Mesodermal cell (in vitro differentiated cells): ENCODE measurements around the gene KLHL6.
"Not testable (repeated sequence)": the region's sequence is repeated elsewhere in the genome, so short reads cannot be mapped to it uniquely, and the experiment has no call there.

Experiments used
- H3K27ac ChIP-seq: 2 replicates; pipeline ENCODE4 v1.7.0; 2013; ENCODE audit warnings: mild to moderate bottlenecking, low read depth, low read length, moderate library complexity; ENCODE audit not compliant: severe bottlenecking
- H3K36me3 ChIP-seq: 2 replicates; pipeline ENCODE4 v1.7.1; 2013; ENCODE audit warnings: mild to moderate bottlenecking, low read length, moderate library complexity; ENCODE audit not compliant: control insufficient read depth, insufficient read depth
- H3K4me1 ChIP-seq: one replicate; pipeline ENCODE4 v1.7.1; 2013; ENCODE audit warnings: mild to moderate bottlenecking, low read length; ENCODE audit not compliant: insufficient read depth, control insufficient read depth, poor library complexity, severe bottlenecking
- H3K4me3 ChIP-seq: 2 replicates; pipeline ENCODE4 v1.7.0; 2013; ENCODE audit warnings: low read length, control low read depth, mild to moderate bottlenecking; ENCODE audit not compliant: insufficient read depth, poor library complexity, severe bottlenecking; ENCODE audit errors: extremely low read depth
- H3K9me3 ChIP-seq: 2 replicates; pipeline ENCODE4 v1.7.1; 2013; ENCODE audit warnings: mild to moderate bottlenecking, low read length, moderate library complexity; ENCODE audit not compliant: control insufficient read depth
- WGBS, 2 experiments: methylation state at CpG; one replicate each; pipeline ENCODE4 v1.1.5; 2013; ENCODE audit warnings: missing lambda C conversion rate in 2 of 2; ENCODE audit not compliant: insufficient coverage in 2 of 2; 5-methylcytosine and 5-hydroxymethylcytosine counted together

The KLHL6 gene

GRCh38 chr3:183485093-183485492, 70.4 kb downstream of the KLHL6 start:
- no peak overlapping the region for H3K27ac ChIP-seq
- no peaks in the 10 kb centered on the region for H3K9me3 ChIP-seq
- no peaks in the 10 kb centered on the region for H3K4me1 ChIP-seq
- no peak overlapping the region for H3K4me3 ChIP-seq
- WGBS, 2 experiments: 93 to 97% methylated on average over 3 to 4 of the region's 6 CpGs
- H3K36me3 ChIP-seq: no peaks in the 10 kb centered on the region

- H3K36me3 ChIP-seq: no peaks in the 10 kb centered on the region
- H3K27ac ChIP-seq: no peak overlapping the region
- WGBS, 2 experiments: 85 to 86% methylated on average over 3 to 4 of the region's 4 CpGs
- H3K4me3 ChIP-seq: no peak overlapping the region
- H3K9me3 ChIP-seq: no peaks in the 10 kb centered on the region
- no peaks in the 10 kb centered on the region for H3K4me1 ChIP-seq
Measured at GRCh38 chr3:183484431-183485075, 71.0 kb downstream of the KLHL6 start.

GRCh38 chr3:183481582-183481981, 73.9 kb downstream of the KLHL6 start:
- Histone ChIP-seq H3K9me3 (no peaks in the 10 kb centered on the region), H3K4me1 (no peaks in the 10 kb centered on the region), H3K4me3 (no peak overlapping the region), H3K27ac (no peak overlapping the region), H3K36me3 (no peaks in the 10 kb centered on the region)
- 89 to 100% methylated on average over 2 of the region's 8 CpGs for WGBS, 2 experiments

GRCh38 chr3:183478501-183478900, 77.0 kb downstream of the KLHL6 start:
- H3K36me3 ChIP-seq: no peaks in the 10 kb centered on the region
- no peaks in the 10 kb centered on the region for H3K4me1 ChIP-seq
- 91 to 94% methylated on average over 6 to 9 of the region's 10 CpGs for WGBS, 2 experiments

GRCh38 chr3:183477801-183478456, 77.6 kb downstream of the KLHL6 start:
- no peaks in the 10 kb centered on the region for H3K36me3 ChIP-seq
- no peaks in the 10 kb centered on the region for H3K4me1 ChIP-seq
- no peak overlapping the region for H3K4me3 ChIP-seq
- 73 to 96% methylated on average over 3 to 7 of the region's 8 CpGs for WGBS, 2 experiments
- no peaks in the 10 kb centered on the region for H3K9me3 ChIP-seq
- H3K27ac ChIP-seq: no peak overlapping the region

More at GRCh38 chr3:183478501-183478900, 77.0 kb downstream of the KLHL6 start:
- Histone ChIP-seq H3K4me3 (no peak overlapping the region), H3K9me3 (no peaks in the 10 kb centered on the region), H3K27ac (no peak overlapping the region)

GRCh38 chr3:183475764-183476162, 79.7 kb downstream of the KLHL6 start:
- no CpG with 5 or more reads among the region's 1 CpG for WGBS, 2 experiments

GRCh38 chr3:183475016-183475763, 80.3 kb downstream of the KLHL6 start:
- Histone ChIP-seq H3K36me3 (no peaks in the 10 kb centered on the region), H3K27ac (no peak overlapping the region), H3K4me1 (no peaks in the 10 kb centered on the region), H3K9me3 (no peaks in the 10 kb centered on the region), H3K4me3 (no peak overlapping the region)
- 83 to 93% methylated on average over 3 of the region's 3 CpGs for WGBS, 2 experiments

More at GRCh38 chr3:183475764-183476162, 79.7 kb downstream of the KLHL6 start:
- not testable (repeated sequence) for H3K4me3 ChIP-seq, H3K36me3 ChIP-seq, H3K4me1 ChIP-seq, H3K9me3 ChIP-seq, H3K27ac ChIP-seq

GRCh38 chr3:183473969-183474368, 81.5 kb downstream of the KLHL6 start:
- no peaks in the 10 kb centered on the region for H3K9me3 ChIP-seq
- no peak overlapping the region for H3K27ac ChIP-seq
- H3K4me1 ChIP-seq: no peaks in the 10 kb centered on the region
- no peaks in the 10 kb centered on the region for H3K36me3 ChIP-seq
- 83 to 96% methylated on average over 2 of the region's 2 CpGs for WGBS, 2 experiments
- H3K4me3 ChIP-seq: no peak overlapping the region

- no peaks in the 10 kb centered on the region for H3K36me3 ChIP-seq
- H3K9me3 ChIP-seq: no peaks in the 10 kb centered on the region
- 83 to 87% methylated on average over 3 to 5 of the region's 6 CpGs for WGBS, 2 experiments
- H3K4me3 ChIP-seq: no peak overlapping the region
- H3K27ac ChIP-seq: no peak overlapping the region
- no peaks in the 10 kb centered on the region for H3K4me1 ChIP-seq
Measured at GRCh38 chr3:183472155-183472554, 83.4 kb downstream of the KLHL6 start.

- Histone ChIP-seq H3K4me3 (no peak overlapping the region), H3K27ac (no peak overlapping the region), H3K36me3 (no peaks in the 10 kb centered on the region), H3K9me3 (no peaks in the 10 kb centered on the region), H3K4me1 (no peaks in the 10 kb centered on the region)
- WGBS, 2 experiments: 82% methylated on average over 1 of the region's 1 CpG; no CpG with 5 or more reads in 1 of the 2 experiments
Measured at GRCh38 chr3:183468424-183468823, 87.1 kb downstream of the KLHL6 start.
